CD4-positive, alpha-beta T cell treated with Interleukin-4 for 1 hour (primary cell): ENCODE data around the gene MRPL9.

ENCODE experiments used
- DNase-seq, 2 donors: peaks; one replicate each; pipeline ENCODE4 v3.0.0-alpha.2; 2020 to 2022

The MRPL9 gene

DNA sequence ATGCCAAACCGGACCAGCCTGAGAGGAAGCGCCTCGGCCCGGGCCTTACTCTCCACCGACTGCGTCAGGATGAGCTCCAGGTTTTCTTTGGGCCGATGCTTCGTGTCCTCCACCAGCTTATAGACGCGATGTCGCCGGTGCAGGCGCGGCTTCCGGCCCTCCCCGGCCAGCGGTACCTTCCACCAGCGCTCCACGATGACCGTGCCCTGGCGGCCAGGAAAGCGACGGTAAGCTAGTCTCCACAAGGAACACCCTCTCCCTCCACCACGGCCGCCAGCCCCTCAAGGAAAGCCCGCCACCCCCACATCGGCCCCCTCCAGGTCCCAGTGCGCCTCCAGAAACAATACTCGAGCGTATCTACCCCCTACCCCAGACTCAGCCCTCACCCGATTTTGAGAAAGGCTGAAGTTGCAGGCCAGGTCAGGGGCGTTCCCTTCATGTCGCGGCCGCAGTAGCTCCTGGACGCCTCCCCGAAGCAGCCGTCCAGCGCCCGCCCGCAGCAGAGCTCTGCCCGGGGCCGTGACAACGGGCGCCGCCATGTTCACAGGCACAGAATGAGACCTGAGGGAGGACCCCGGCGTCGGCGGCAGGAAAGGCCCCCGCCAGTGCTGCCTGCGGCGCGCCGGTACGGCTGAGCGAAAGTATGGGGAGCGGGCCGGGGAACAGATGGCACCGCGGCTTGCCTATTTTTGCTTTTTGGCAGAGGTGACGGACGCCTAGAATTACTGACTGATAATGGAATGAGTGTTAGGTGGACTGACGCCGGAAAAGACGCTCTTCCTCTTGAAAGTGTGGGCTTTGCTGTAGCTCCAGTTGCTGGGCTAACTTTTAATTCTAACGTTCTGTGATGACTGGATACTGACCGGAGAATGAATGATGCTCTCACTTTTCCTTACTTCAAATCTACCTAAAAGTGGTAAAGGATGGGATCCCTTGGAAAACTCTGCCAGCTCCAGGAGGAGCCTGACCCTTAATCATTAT, at the start of gene MRPL9:
TSS of gene MRPL9 (minus strand) at position 556 of the 981 bp plus-strand sequence. CDS start at position 539, 17 bp downstream.
- peak; percentile 84 to 87 for DNase-seq

- no peak for DNase-seq
Observed at GRCh38 chr1:151811181-151811580, 47.9 kb upstream of the MRPL9 start.

DNA sequence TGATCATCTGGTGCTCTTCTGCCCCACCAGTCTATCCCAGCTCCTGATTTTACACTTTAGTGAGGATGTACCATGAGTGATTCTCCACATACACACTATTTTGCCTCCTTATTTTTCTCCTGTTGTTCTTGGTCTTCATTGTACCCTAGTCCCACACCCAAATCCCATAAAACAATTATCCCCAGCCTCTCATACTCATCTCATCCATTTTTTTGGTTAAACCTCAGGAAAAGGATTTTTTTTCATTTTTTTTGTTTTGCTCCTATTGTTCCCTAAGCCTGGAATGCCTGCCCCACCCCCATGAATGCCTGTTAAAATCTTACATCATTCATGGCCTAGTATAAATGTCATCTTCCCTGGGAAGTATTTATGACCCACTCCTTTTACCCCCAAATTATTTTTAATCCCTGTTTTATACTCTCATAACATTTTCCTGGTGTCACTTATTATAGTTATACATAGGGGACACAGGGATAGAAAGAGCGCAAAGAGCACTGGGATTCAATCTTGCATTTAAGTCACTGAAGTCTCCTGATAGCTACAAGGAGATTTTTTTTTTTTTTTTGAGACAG, 46.8 kb upstream of the MRPL9 start:
- no peak for DNase-seq

DNA sequence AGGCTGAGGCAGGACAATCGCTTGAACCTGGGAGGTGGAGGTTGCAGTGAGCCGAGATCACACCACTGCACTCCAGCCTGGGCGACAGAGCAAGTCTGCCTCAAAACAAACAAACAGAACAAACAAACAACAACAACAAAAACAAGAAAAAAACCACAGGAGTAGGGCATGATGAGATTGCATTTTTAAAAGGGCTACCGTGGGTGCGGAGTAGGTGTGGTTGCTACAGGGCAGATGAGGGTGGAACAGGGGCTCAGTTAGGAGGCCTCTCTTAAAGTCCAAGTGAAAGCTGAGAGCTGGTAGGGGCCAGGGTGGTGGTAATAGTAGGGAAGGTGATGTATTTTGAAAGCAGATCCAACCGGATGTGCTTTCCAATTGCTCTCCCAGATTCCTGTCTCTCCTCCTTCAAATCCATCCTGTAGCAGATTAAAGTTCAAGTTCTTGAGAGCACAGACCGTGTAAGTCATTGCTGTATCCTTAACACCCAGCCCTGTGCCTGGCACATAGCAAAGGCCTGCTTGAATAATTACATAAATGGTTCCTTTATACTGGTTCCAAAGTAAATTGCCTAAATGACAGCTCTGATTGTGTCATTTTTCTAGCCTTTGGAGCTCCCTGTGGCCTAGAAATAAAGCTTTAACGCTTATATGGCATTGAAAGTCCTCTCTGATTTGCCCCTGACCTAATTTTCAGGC, 46.1 kb upstream of the MRPL9 start:
- DNase-seq = no peak

- DNase-seq = no peak
Observed at GRCh38 chr1:151807766-151808165, 44.5 kb upstream of the MRPL9 start.

DNA sequence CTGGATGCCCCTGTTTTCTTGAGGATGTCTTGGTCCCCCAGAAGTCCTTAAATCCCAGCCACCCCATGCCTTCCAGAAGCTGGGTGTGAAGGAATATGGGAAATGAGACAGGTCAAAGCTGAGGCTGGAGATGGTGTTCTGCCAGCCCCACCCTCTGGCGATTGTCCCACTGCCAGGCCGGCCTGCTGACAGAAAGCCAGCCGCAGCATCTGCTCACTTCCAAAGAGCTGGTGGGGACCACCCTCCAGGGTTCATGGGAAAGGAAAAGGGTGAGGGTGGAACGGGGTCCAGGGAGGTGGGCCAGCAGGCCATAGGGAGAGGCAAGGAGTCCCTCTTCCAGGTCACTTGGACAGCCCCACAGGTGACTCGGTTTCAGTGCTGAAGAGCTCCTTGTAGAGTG, 43.8 kb upstream of the MRPL9 start:
- no peak for DNase-seq

- no peak for DNase-seq
Observed at GRCh38 chr1:151806170-151806569, 42.9 kb upstream of the MRPL9 start.

- no peak for DNase-seq
Observed at GRCh38 chr1:151805066-151805820, 41.9 kb upstream of the MRPL9 start, which contains the start of gene LINGO4. Gene LINGO4, minus strand, starts transcription at chr1:151805419. Its CDS starts 2,715 bp downstream, at chr1:151802704.

GRCh38 chr1:151803915-151804314, 40.6 kb upstream of the MRPL9 start:
- no peak for DNase-seq

GRCh38 chr1:151803164-151803563, 39.9 kb upstream of the MRPL9 start:
- DNase-seq = no peak

DNA sequence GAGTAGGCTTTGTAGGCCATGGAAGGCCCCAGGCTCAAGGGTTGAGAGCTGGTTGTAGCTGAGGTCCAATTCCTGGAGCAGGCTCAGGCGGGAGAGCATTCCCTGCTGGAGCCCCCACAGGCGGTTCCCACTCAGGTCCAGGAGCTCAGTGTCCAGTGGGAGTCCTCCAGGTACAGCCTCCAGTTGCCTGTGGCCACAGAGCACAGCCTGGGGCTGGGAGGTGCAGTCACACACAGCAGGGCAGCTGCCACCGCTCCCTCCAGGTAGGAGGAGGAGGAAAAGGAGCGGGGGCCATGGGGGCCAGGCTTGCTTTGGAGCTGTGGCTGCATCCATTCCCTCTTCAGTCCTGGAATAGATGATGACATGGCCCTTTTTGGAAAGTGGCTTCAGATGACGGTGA, 39.1 kb upstream of the MRPL9 start:
- DNase-seq = no peak

- DNase-seq = no peak
Observed at GRCh38 chr1:151801846-151802245, 38.5 kb upstream of the MRPL9 start.

GRCh38 chr1:151801310-151801820, 38.1 kb upstream of the MRPL9 start:
- DNase-seq = no peak

DNA sequence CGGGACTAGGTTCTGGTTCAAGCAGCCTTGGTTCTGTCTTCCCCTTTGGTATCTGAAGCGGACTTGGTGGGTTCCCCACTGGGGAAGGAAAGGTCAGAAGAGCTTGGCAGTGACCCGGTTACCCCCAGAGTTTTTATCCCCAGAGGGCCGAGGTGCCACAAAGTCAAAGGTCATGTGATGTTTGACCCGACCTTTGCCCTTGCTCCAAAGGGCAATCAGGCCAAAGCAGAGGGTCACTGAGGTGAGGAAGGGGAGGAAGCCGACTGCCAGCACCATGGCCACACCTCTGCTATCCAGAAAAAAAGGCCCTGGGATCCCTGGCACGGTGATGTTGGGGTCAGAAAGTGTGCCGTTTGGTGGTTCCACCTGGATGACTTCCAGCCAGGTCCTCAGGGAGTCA, 37.5 kb upstream of the MRPL9 start:
- no peak for DNase-seq

DNA sequence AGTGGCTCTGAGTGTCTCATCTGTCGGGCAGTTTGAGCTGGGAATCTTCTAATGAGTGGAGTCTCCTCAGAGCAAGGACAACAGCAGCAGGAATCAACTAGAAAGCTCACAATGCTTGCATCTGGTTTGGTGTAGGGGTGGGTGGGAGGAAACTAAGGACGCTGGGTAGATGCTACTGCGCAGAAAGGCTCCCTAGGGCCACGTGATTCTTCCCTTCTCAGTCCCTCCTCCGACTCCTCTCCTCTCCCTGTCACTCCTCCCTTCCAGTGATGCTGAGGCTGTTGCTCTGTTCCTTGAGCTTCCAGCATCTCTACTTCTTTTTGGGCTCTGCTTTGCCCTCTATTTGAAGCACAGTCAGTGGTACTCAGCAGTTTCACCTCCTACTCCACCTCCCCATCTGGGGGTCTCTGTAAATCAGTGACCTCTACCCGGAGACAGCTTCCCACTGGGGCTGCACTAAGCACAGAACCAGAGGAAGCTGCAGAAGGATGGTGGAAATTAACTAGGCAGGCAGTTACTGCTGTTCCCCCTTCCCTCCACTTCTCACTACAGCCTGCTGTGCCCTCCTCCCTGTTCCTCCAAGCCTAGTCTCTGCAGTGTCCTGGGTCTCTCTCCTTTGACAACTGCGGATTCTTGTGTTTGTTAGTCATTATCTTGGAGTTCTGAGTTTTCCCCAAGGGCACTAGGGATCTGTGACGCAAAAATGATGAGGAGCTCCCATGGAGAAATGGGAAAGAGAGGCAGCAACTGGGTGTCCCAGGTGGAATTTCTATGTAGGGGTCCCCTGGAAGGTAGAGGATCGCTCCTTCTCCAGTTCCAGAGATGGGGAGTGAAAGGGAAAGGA, 36.1 kb upstream of the MRPL9 start:
- DNase-seq = no peak

- DNase-seq = no peak
Observed at GRCh38 chr1:151798571-151798970, 35.3 kb upstream of the MRPL9 start.

DNA sequence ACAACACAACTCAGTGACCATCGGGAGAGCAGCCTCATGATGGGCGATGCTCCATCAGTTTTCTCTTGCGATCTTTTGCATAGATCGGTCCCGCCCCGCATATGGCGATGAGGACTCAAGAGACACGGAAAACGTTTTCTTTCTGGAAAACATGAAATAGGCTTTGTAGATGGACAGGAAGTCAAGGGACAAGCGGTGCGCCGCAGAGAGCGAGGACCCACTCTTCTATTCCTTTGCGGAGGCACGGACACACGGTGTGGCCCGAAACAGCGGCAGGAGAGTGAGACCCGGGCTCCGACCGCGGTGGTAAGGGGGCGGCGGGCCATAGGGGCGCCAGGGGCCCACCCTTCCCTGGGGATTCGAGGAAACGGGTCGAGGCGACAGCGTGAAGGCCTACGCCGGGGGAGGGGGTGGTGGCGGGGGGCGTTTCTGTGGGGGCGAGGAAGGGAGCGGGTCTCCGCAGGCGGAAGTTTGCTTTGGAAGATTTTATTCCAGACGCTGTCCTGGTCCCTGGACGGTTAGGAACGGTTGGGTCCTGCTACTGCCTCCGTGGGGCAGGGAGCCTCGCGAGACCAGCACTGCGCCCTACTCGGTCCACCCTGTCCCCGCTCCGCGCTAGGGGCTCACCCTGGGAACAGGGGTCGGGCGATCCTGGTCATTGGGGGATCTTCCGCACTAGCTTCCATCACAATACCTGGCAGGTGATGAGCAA, 27.8 kb upstream of the MRPL9 start:
- DNase-seq = no peak

- DNase-seq = peak; percentile 99
Observed at GRCh38 chr1:151790071-151790939, 27.0 kb upstream of the MRPL9 start, which contains the start of gene TDRKH. Gene TDRKH, minus strand, starts transcription at chr1:151790500. Its CDS starts 7,478 bp downstream, at chr1:151783022.

- DNase-seq = no peak
Observed at GRCh38 chr1:151787689-151788088, 24.4 kb upstream of the MRPL9 start.

- DNase-seq = no peak
Observed at GRCh38 chr1:151783796-151784195, 20.5 kb upstream of the MRPL9 start.
